Superior temporal gyrus (tissue), 1 donor: ENCODE results near the gene SASH1.

Experiments used
- DNase-seq: peaks from one replicate; pipeline ENCODE4 v3.0.0-alpha.2; 2016; ENCODE audit errors: extremely low spot score

Gene SASH1

DNA sequence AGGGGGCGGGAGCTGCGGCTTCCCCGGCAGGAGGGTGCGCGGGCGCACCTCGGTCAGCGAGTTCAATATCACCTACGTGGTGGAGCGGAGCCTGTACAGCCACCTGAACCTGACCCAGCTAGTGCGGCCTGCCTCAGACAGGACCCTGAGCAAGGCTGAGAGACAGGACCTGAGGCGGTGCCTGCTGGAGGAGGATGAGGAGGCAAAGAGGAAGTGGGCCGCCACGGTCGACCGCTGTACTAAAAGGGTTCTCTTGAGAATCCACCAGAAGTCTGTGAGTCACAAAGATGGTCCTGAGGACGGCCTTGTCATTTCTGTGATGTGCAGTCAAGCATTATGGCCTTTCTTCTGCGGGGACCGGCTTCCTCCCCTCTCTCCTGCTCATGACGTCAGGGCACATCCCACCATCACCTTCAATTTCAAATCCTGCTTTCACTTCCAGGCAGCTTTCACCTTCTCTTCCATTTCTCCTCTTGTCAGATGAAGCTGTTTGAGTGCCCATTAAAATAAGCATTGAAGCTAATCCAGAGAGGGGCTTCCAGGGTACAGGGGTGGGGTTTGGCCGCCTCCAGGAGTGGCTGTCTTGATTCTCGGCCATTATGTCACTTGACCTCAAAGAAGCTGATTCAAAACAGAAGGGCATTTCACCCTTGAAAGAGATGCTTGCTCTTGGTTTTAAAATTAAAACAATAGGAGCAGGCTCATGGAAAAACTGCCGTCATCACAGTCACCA lies 177.6 kb downstream of the SASH1 start:
- DNase-seq, result no peak

DNA sequence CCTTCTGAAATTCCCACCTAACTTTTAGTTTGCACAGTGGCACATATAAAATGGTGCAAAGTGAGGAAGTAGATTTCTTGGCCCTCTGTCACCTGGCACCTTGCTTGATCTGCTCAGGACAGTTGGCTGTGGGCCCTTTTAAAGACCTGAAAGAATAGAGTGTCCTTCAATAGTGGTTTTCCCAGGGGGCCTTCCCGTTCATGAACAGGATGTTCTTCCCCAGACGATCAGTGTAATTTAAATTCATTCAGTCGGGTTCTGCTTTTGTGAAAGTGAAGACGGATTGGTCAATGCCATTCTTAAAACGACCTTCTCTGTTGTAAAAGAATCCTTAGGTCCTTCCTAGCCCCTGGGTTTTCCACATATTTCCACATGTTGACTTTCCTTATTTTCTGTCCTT lies 178.5 kb downstream of the SASH1 start:
- DNase-seq, result no peak

DNA sequence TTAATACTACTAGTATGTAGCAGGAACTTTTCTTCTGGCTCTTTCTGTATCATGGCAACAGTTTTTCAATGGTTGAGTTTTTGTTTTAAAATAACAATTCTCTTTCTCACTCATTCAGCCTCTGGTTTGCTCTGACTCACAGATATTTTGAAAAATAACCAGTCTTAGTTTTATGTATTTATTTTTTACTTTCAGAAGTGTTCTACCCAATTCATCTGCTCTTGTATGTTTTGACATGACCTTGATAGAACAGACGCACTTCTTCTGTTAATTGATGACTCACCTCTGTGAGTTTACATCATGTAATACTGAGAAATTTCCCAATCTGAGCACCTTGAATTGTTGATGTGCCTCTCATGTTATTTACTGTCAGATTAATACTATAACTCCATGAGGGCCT lies 178.9 kb downstream of the SASH1 start:
- DNase-seq, result no peak

DNA sequence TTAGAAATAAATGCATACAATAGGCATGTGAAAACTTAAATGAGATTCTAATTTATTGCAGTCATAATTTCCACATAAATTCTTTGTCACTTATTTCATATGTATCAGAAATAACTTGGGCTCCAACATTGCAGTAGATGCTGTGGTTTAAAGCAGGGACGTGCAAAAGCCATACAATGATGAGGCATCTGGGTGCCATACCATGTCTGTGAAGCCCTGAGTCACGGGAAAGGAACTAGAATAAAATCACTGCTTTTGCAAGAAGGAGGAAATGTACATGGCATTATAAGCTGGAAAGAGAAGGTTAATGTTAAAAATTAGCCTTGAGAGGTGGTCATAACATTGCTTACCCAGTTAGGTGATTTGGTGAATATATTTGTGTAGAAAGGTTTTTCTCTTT lies 180.4 kb downstream of the SASH1 start:
- no peak for DNase-seq

DNA sequence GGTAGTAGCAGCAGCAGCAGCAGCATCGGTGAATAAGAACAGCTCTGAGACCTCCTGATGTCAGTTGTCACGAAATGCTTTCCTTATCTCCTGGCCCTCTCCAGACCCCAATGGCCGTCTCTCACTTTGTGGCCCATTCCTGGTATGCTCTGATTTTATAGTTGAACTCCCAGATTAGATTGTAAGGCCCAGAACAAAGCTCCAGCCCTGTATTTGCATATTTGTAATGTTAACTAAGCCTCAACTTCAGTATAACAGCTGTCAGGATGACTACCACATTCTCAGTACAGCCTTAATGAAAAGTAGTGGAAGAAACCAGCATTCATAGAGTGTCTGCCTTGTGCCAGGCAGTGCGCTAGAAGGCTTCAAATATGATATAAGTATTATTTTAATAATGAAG lies 180.9 kb downstream of the SASH1 start:
- no peak for DNase-seq

DNA sequence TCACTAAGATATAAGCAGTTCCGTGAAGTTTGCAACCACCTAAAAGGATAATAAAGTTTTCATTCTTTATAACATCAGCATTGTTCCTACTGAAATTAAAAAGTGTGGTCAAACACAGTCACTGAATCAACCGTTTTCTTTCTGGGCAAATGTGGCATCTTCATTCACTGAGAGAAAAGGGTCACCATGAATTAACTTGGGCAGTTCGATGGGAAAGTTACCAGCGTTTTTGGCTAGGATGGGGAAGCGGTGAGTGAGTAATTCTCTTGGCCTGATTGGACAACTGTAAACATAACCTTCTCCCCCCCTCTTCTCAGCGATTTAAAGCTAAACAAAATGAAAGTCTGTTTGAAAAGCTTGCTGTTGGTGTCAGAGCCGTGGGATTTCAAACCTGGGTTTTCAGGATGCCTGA lies 181.8 kb downstream of the SASH1 start:
- DNase-seq, result peak; percentile 53

DNA sequence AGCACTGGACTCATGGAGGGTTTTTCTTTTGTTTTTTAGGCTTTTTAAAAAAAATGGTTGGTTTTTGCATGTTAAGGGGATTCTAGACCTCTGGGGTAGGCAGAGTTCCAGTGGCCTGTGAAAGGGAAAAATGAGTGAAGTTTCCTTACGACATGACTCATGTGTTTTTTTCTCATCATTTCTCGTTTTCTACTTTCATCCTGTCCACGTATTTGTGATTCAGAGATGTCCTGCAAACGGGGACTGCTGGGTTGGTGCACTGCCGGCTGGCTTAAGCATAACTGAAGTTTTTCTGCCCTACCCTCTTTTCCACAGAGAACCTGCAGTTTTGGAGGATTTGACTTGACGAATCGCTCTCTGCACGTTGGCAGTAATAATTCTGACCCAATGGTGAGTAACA lies 182.3 kb downstream of the SASH1 start:
- no peak for DNase-seq

DNA sequence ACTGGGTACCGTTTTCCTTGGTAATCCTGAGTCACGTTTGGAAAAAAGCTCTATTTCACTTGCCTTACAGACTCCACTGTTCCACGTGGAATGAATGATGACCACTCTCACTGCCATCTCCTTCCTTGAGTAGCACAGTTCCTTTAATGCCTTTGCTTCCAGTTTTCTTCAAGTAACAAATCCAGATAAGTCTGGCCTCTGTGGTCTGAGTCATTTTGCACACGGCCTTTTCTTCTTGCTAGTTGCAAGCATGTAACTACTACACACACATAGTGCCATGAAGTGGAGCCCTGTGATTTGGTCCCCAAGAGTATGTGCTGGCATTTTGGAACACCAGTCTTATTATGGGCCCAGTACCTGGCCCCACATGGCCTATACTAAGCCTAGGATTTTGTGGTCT lies 182.8 kb downstream of the SASH1 start:
- peak; percentile 54 for DNase-seq

DNA sequence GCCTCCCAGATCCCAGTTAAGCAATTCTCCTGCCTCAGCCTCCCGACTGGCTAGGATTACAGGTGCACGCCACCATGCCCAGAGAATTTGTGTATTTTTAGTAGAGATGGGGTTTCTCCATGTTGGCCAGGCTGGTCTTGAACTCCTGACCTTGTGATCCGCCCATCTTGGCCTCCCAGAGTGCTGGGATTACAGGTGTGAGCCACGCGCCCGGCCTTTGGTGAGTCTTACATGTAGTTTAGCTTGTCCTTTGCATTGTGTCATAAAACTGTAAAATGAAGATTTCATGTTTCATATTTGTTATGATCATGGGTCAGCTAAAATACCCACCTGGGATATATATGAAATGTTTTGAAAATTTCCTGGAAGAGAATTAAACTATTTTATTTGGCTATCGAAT lies 183.5 kb downstream of the SASH1 start:
- no peak for DNase-seq

DNA sequence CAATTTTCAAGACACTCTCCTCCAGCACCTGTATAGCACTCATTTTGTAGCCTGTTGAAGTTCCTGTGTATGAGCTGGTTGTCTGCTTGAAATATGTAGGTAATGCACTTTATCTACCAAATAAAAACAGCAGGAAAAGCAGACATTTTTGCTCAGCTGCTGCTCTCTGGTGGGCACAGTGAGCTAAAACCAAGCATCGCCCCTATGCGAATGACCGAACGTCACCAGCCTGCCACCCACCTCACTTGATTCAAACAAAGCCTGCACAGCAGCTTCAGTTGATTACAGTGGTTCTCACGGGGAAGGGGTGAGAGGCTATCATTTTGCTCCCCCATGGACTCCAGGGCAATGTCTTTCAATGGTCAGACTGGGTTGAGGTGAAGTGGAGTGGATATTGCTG lies 185.7 kb downstream of the SASH1 start:
- peak; percentile 82 for DNase-seq

DNA sequence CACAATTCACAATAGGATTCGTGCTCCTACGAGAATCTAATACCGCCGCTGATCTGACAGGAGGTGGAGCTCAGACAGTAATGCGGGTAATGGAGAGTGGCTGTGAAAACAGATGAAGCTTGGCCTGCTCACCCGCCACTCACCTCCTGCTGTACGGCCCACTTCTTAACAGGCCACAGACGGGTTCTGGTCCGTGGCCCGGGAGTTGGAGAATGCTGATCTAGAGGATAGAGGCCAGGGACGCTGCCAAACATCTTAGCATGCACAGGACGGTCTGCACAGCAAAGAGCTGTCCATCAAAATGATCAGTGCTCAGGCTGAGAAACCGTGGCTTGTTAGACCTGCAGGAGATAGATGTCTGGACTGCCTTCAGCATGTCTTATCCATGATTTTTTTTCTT lies 186.4 kb downstream of the SASH1 start:
- DNase-seq, result peak; percentile 55

DNA sequence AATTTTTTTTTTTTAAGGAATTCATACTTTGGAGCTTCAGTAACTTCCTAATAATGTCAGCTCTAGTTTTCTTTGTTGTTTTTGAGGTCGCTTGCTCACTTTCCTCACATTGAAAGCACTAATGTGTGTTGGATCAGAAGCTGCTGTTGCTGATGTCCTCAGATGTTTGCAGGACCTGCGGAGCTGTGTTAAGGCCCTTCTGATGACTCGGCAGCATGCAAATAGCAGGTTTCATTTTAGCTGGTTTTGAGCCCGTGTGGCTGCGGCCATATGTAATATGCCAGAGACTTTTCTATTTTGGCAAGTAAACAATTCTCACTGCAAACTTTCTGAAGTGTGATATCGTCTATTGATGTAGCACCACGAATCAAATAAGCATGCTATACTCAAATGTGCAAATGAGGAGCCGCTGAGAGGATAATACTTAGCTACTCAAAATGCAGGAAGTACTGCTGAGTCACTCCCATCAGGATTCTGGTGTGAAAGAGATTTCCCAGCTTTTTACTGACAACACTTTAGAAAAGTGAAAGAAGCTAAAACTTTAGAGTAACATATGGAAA lies 187.8 kb downstream of the SASH1 start:
- DNase-seq, result peak; percentile 89

DNA sequence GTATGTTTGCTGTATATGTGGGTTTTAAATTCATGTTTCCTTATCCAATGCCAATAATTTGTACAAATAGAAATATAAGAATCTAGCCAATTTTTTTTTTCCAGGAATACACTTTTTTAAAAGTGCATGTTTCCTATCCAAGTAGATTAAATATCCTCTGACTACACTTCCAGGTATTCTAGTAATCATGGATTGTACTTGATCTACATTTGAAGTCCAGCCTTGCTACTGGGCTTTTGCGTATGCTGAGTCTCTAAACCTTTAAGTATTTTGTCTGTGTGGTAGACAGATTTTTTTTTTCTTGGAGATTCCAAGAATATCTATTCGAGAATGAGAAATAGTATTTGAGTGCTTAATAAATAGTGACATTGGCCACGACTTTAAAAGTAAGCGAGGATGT lies 188.3 kb downstream of the SASH1 start:
- DNase-seq, result no peak

DNA sequence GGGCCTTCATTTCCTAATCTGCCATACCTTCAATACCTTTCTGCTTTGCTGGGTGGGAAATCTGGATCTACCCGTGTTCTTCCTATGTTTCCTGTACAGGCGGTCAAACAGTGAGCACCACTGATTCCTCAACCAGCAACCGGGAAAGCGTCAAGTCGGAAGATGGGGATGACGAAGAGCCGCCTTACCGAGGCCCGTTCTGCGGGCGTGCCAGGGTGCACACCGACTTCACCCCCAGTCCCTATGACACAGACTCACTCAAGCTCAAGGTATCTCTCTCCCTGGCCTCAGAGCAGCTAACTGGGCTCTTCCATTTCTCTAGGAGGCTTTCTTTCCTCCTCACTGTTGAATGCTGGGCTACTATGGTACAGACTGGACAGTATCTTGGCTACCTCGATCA lies 190.1 kb downstream of the SASH1 start:
- no peak for DNase-seq

DNA sequence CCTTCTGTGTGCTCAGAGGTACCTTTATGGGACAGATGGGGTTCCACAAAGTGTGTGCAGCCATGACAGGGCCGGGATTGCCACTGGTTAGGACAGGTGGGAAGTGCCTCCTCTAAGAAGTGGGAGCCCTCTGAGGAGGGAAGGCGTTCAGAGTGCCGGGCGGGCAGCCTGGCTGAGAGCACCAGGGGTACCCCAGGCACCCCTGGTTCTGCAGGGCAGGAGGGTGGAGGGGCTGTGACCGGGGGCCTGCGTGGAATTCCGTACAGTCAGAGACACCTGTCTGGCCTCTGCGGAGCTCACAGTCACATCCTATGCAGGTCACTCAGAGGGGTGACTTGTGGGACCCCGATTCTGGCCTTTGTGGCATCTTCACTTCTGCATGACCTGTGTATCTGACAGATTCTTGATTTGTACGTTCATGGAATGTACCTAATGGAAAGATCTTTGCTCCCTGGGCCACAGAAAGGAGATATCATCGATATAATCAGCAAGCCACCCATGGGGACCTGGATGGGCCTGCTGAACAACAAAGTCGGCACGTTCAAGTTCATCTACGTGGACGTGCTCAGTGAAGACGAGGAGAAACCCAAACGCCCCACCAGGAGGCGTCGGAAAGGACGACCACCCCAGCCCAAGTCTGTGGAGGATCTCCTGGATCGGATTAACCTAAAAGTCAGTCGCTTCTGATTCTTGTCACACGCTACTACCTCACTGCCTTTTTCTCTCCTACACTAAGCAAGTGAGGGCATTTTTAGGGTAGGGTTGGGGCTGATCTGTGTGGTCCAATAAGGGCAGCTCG lies 190.9 kb downstream of the SASH1 start:
- DNase-seq, result no peak

DNA sequence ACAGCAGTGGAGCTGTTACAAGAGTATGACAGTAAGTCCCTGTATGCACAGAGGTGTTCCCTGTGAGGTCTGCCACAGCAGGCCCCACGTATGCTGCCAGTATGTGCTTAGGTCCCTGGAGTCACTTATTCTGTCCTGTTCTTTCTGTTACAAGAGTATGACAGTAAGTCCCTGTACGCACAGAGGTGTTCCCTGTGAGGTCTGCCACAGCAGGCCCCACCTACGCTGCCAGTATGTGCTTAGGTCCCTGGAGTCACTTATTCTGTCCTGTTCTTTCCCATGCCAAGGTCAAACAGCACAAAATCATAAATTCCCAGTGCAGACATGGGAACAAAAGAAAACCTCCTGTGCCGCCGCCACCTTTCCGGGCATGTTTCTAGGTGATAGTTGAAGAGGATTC lies 192.2 kb downstream of the SASH1 start:
- DNase-seq, result no peak

DNA sequence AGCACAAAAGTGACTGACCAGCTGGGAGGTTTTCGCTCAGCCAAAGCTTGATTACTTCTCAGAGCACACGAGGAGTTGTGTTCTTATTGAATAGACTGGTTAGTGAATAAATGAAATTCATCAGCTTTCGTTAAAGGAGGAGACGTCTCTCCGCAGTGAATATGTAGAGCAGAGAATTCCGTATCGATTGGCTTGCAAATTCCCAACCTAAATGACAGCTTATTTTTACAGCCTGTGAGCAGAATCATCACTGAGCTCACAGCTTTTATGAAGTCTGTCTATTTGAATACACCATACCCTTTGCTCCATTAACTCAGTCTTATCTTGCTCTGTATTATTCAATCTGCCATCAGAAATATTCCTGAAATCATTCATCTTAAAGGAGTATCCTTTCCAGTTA lies 192.7 kb downstream of the SASH1 start:
- DNase-seq, result no peak

DNA sequence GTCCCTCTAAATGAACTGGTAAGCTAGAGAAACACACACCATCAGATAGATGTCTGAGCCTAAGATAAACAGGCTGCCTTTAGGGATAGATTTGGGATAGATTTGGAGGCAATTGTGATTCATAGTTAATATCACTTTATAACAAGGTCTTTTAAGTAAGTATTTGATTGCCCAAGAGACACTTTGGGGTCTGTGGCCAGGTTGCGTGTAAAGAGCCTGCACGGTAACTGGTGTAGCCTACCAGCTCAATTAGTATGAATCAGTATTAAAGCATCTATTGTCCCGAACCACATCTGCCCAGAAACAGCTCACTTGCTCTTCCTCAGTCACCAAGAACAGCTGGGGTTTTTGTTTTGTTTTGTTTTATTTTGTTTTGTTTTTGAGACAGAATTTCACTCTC lies 193.3 kb downstream of the SASH1 start:
- DNase-seq, result peak; percentile 80

DNA sequence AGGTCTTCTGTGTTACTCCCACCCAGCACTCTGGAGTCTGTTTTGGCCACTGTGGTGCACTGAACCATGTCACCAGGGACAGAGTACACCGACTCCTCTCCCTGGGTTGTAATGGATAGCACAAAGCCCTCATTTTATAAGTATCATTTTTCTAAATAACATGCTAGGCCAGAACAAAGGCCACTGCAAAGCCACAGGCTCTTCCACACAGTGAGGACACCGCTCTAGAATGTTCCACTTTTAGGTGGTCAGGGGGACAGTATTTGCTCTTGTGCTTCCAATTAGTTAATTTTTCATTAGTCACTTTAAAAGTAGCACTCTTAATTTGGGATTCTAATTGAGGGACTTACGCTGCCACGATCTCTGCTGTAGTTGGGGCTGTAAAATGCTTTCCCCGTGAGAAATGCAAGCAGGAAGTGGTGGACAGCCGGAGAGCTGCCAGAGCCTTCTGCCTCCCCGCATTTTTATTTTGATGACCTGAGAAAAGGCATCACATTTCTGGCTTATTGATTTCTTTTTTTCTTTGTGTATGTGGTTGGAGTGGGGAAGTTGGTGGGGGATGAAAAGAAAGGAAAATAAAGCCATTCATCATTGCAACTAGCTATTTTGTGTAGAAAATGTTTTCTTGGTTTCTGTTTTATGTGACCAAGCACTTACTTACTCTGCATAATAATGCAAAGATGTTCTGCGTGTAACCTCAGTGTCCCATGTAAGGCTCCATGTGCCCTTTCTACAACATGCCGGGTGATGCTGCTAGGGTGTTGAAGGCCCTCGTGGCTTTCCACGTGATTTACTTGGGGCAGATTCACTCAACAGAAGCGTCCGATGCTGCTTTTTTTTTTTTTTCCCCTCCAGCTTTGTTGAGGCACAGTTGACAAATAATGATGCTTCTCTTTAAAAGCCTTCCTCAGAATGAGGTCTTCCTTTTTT lies 195.9 kb downstream of the SASH1 start:
- DNase-seq, result peak; percentile 76

DNA sequence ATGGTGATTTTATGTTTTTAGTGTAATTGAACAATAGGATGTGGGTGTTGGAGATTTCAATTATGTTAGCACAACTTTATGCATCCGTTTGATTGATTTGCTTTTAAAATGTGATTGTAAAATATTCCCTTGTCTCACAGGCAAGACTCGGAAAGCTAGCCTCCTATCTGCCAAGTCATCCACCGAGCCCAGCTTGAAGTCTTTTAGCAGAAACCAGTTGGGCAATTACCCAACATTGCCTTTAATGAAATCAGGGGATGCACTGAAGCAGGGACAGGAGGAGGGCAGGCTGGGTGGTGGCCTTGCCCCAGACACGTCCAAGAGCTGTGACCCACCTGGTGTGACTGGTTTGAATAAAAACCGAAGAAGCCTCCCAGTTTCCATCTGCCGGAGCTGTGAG lies 200.9 kb downstream of the SASH1 start:
- DNase-seq, result no peak

DNA sequence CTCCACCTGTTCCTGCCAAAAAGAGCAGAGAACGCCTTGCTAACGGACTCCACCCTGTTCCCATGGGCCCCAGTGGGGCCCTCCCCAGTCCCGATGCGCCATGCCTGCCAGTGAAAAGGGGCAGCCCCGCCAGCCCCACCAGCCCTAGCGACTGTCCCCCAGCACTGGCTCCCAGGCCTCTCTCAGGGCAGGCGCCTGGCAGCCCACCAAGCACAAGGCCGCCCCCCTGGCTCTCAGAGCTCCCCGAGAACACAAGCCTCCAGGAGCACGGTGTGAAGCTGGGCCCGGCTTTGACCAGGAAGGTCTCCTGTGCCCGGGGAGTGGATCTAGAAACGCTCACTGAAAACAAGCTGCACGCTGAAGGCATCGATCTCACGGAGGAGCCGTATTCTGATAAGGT lies 201.8 kb downstream of the SASH1 start:
- DNase-seq, result no peak

DNA sequence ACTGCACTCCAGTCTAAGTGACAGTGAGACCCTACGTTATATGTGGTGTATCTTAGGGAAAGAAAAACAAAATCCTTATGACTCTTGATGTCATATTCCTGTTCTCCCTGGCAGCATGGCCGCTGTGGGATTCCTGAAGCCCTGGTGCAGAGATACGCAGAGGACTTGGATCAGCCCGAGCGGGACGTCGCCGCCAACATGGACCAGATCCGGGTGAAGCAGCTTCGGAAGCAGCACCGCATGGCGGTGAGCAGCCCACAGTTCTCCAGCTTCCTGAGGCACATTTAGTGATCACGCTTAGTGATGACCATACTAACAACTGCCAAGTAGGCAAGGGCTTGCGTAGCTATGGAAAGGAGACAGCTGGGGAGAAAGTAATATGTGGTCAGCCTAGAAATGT lies 203.3 kb downstream of the SASH1 start:
- no peak for DNase-seq
